ENCODE results near the gene SGPL1. TPM values are rescaled to one million over a fixed set of nuclear protein-coding genes. Genes with fewer than 3 reads are reported as not detected.

Gene SGPL1
- total RNA-seq, 4 donors from 2014 or later, result 58.0 to 120 (median 74.0) TPM

DNA sequence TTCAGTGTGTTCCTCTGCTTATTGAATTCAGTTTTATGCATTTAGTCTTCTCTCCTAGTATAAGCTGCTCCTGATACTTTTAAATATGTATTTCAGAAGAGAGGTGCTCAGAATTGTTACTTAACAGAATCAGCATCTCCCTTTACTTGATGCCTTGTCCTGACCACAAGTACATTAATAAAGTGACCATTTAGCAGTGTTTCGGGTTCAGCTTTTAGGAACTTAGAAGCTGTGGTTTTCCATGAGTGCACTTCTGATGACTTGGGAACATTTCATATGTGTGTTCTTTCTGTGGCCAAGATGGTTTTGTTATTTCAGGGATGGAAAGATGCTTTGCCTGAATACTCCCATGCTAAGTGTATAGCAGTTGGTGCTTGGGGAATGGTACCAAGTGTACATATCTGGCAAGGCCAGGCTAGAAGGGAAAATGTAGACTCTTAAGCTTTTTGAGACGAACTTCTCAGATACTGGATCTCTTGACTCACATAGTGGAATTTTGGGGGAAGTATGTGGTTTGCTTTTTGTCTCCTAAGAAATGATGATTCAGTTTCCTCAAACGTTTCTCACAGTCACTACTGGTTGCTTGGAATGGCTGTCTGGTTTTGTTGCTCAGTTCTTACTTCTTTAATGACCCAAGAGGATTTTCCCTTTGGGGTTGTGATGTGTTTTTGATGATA lies 17.2 kb downstream of the SGPL1 start:
- WGBS, 2 donors, result 47 to 53% methylated on average over 3 of the region's 3 CpGs
- TF ChIP-seq POLR2A (IDR thresholded peaks at IDR 0.05), result no peak
- no peak for TF ChIP-seq CTCF (IDR thresholded peaks at IDR 0.05)
- intact Hi-C loops (cut with DNase I; ENCODE audit: low total_unique reads), result no loop called here
- H3K4me3 ChIP-seq (ENCODE audit: low read depth, poor library complexity, severe bottlenecking), result no peak overlapping the region
- no peak for DNase-seq (ENCODE audit: low spot score in 2 of 2)

- 92 to 96% methylated on average over 2 of the region's 2 CpGs for WGBS, 2 donors
- TF ChIP-seq POLR2A (IDR thresholded peaks at IDR 0.05) (no peak), CTCF (IDR thresholded peaks at IDR 0.05) (no peak)
- no peak overlapping the region for H3K4me3 ChIP-seq (ENCODE audit: low read depth, poor library complexity, severe bottlenecking)
- no peak for DNase-seq (ENCODE audit: low spot score in 2 of 2)
- intact Hi-C loops (cut with DNase I; ENCODE audit: low total_unique reads), result no loop called here
Observed at GRCh38 chr10:70833601-70834000, 17.9 kb downstream of the SGPL1 start.

DNA sequence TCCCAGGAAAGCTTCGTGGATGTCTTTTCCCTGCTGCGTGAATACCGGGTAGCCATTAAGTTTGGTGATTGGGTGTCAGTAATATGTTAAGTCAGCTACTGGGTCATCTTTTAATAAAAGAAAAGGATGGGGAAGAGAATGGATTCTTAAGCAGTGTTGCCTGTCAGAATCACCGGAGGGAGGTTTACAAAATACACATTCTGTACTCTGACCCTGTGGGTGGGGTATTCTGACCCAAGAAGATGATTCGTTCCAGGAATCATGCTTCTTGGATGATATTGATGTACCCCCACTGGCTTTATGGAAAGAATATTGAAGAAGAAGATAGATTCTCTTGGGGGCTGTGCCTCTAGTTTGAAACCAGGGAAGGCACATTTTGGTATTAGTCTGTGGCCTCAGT lies 18.3 kb downstream of the SGPL1 start:
- intact Hi-C loops (cut with DNase I; ENCODE audit: low total_unique reads), result no loop called here
- WGBS, 2 donors, result 93 to 95% methylated on average over 5 of the region's 5 CpGs
- TF ChIP-seq POLR2A (IDR thresholded peaks at IDR 0.05) (no peak), CTCF (IDR thresholded peaks at IDR 0.05) (no peak)
- no peak overlapping the region for H3K4me3 ChIP-seq (ENCODE audit: low read depth, poor library complexity, severe bottlenecking)
- DNase-seq (ENCODE audit: low spot score in 2 of 2), result no peak

- intact Hi-C loops (cut with DNase I; ENCODE audit: low total_unique reads), result no loop called here
- 90 to 91% methylated on average over 7 of the region's 7 CpGs for WGBS, 2 donors
- DNase-seq (ENCODE audit: low spot score in 2 of 2), result no peak
- no peak overlapping the region for H3K4me3 ChIP-seq (ENCODE audit: low read depth, poor library complexity, severe bottlenecking)
- no peak for TF ChIP-seq POLR2A (IDR thresholded peaks at IDR 0.05)
- no peak for TF ChIP-seq CTCF (IDR thresholded peaks at IDR 0.05)
Observed at GRCh38 chr10:70834441-70835151, 18.8 kb downstream of the SGPL1 start.

DNA sequence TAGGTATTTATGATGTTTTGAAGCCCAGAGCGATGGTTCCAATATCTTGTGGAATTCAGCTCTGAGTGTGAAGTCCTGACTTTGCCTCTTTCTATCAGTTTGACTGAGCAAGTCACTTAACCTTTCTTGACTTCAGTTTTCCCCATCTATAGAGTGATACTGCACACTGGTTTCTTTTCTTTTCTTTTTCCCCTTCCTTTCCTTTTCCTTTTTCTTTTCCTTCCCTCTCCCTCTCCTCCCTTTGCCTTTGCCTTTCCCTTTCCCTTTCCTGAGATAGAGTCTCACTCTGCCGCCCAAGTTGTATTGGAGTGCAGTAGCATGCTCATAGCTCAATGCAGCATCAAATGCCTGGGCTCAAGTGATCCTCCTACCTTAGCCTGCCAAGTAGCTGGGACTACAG lies 20.6 kb downstream of the SGPL1 start:
- TF ChIP-seq POLR2A (IDR thresholded peaks at IDR 0.05) (no peak), CTCF (IDR thresholded peaks at IDR 0.05) (no peak)
- intact Hi-C loops (cut with DNase I; ENCODE audit: low total_unique reads), result no loop called here
- no peak overlapping the region for H3K4me3 ChIP-seq (ENCODE audit: low read depth, poor library complexity, severe bottlenecking)
- WGBS, 2 donors, result 81 to 82% methylated on average over 2 of the region's 2 CpGs
- no peak for DNase-seq (ENCODE audit: low spot score in 2 of 2)
